MM.1S (cell line): Measurements from ENCODE around the gene DOCK10.

ENCODE experiments used
- EZH2 ChIP-seq: fragments of 300-600 bp; sonication (generic); optimal IDR thresholded peaks from 2 replicates; pipeline ENCODE3; 2017; ENCODE audit warnings: low read depth, mild to moderate bottlenecking, antibody characterized with exemption, low read length, mixed read lengths
- EZH2phosphoT487 ChIP-seq: fragments of 300-600 bp; sonication (generic); IDR thresholded peaks from 2 replicates; pipeline ENCODE4 v1.6.1; 2018; ENCODE audit warnings: antibody characterized with exemption, low read length
- TF ChIP-seq, protein P1 (sequence below): fragments of 300-600 bp; sonication (generic); IDR thresholded peaks from 2 replicates; pipeline ENCODE4 v1.5.1; 2016; ENCODE audit warnings: antibody characterized with exemption, low read length, mixed read lengths

DNA sequence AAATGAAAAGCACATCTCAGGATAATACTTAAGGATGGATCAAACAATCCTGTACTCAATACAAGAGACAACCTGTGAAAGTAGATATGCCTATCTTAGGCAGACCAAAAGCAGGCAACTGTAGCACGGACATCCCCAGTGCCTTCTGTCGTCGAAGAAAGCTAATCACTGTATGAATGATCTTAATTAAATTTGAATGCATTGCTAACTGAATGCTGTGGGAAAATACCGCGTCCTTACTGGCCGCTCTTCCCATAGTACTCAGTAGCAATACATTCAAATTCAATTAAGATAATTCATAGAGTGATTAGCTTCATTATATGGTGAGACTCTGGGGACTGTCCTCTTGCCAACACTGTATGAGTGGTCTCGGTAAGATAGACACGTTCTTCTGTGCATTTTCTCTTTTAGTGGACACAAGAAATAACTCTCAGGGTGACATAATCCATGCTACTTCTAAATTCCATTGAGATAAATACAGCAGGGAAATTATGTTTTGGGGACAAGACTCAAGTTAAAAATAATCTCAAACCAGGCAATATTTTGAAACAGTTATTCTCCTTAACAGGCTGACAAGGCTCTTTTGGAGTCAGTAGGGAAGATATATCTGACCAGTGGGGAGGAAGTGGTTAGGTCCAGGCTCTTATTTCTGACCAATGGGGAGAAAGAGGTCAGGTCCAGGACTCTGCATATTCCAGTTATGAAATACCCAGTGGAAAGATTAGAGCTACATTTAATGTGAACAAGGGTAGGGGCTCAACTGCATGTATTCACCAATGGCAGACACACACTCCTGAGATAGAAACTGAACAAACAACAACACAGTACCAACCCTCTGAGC is 97.3 kb downstream of the DOCK10 start:
- TF ChIP-seq, protein P1, sequence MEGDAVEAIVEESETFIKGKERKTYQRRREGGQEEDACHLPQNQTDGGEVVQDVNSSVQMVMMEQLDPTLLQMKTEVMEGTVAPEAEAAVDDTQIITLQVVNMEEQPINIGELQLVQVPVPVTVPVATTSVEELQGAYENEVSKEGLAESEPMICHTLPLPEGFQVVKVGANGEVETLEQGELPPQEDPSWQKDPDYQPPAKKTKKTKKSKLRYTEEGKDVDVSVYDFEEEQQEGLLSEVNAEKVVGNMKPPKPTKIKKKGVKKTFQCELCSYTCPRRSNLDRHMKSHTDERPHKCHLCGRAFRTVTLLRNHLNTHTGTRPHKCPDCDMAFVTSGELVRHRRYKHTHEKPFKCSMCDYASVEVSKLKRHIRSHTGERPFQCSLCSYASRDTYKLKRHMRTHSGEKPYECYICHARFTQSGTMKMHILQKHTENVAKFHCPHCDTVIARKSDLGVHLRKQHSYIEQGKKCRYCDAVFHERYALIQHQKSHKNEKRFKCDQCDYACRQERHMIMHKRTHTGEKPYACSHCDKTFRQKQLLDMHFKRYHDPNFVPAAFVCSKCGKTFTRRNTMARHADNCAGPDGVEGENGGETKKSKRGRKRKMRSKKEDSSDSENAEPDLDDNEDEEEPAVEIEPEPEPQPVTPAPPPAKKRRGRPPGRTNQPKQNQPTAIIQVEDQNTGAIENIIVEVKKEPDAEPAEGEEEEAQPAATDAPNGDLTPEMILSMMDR: no peak
- no peak for TF ChIP-seq EZH2
- TF ChIP-seq EZH2phosphoT487: no peak
